OCI-LY1 (cell line): Measurements from ENCODE around the gene NFILZ.

ENCODE experiments used
- H2AFZ ChIP-seq: fragments of 200-600 bp; sonication (generic), shearing (Covaris generic); 2 replicates; pipeline ENCODE4 v1.6.0; 2014; ENCODE audit warnings: antibody characterized with exemption, mild to moderate bottlenecking, low read length
- H3F3A ChIP-seq: fragments of 200-600 bp; sonication (generic), shearing (Covaris generic); 2 replicates; pipeline ENCODE4 v1.6.0; 2014; ENCODE audit warnings: mild to moderate bottlenecking, antibody characterized with exemption, low read length, moderate library complexity; ENCODE audit not compliant: insufficient read depth
- H3K27ac ChIP-seq: fragments of 200-600 bp; sonication (generic); 2 replicates; pipeline ENCODE4 v1.5.1; 2014; ENCODE audit warnings: low read length, mixed run types, mild to moderate bottlenecking, low read depth; ENCODE audit not compliant: poor library complexity, severe bottlenecking
- H3K27me3 ChIP-seq: fragments of 200-600 bp; sonication (generic); 2 replicates; pipeline ENCODE4 v1.6.0; 2014; ENCODE audit warnings: antibody characterized with exemption, mild to moderate bottlenecking, low read length, moderate library complexity; ENCODE audit not compliant: insufficient read depth
- H3K36me3 ChIP-seq: fragments of 200-600 bp; sonication (generic); 2 replicates; pipeline ENCODE4 v1.6.1; 2014; ENCODE audit warnings: mild to moderate bottlenecking, antibody characterized with exemption, low read length, moderate library complexity, mixed read lengths; ENCODE audit not compliant: insufficient read depth
- H3K4me1 ChIP-seq: fragments of 200-600 bp; sonication (generic); 2 replicates; pipeline ENCODE4 v1.5.1; 2014; ENCODE audit warnings: mild to moderate bottlenecking, low read length, moderate library complexity; ENCODE audit not compliant: insufficient read depth, severe bottlenecking
- H3K4me2 ChIP-seq: fragments of 200-600 bp; sonication (generic), shearing (Covaris generic); 2 replicates; pipeline ENCODE4 v1.6.1; 2014; ENCODE audit warnings: low read length
- H3K4me3 ChIP-seq: fragments of 200-600 bp; sonication (generic); 2 replicates; pipeline ENCODE4 v1.5.1; 2014; ENCODE audit warnings: low read length, low read depth, mild to moderate bottlenecking, mixed read lengths; ENCODE audit not compliant: poor library complexity, severe bottlenecking
- H3K79me2 ChIP-seq: fragments of 200-600 bp; shearing (Covaris generic); 2 replicates; pipeline ENCODE4 v1.6.1; 2016; ENCODE audit warnings: mixed run types, low read length, mixed read lengths; ENCODE audit not compliant: insufficient read depth
- H3K9ac ChIP-seq: fragments of 200-600 bp; sonication (generic), shearing (Covaris generic); 2 replicates; pipeline ENCODE4 v1.6.1; 2014; ENCODE audit warnings: mild to moderate bottlenecking, low read length, mixed read lengths
- H3K9me2 ChIP-seq: fragments of 200-600 bp; sonication (generic), shearing (Covaris generic); 2 replicates; pipeline ENCODE4 v1.6.1; 2014; ENCODE audit warnings: low read depth, mild to moderate bottlenecking, low read length, mixed read lengths
- H3K9me3 ChIP-seq: fragments of 200-600 bp; shearing (Covaris generic); 2 replicates; pipeline ENCODE4 v1.6.1; 2014; ENCODE audit warnings: low read length, mixed read lengths
- H4K20me1 ChIP-seq: fragments of 200-600 bp; sonication (generic), shearing (Covaris generic); 2 replicates; pipeline ENCODE4 v1.6.0; 2016; ENCODE audit warnings: mild to moderate bottlenecking, low read length; ENCODE audit not compliant: insufficient read depth
- CTCF ChIP-seq: fragments of 200-600 bp; sonication (generic), shearing (Covaris generic); IDR thresholded peaks from 2 replicates; pipeline ENCODE4 v1.5.1; 2017; ENCODE audit warnings: mild to moderate bottlenecking, antibody characterized with exemption, low read length, moderate library complexity, mixed read lengths
- EZH2 ChIP-seq: fragments of 200-600 bp; sonication (generic), shearing (Covaris generic); IDR thresholded peaks from 2 replicates; pipeline ENCODE4 v1.8.0; 2017; ENCODE audit warnings: borderline replicate concordance, mixed run types, mild to moderate bottlenecking, antibody characterized with exemption, low read length, moderate library complexity, mixed read lengths

The NFILZ gene

GRCh38 chr19:8611391-8611876, 19.0 kb upstream of the NFILZ start:
- no peak overlapping the region for H3K27ac ChIP-seq
- no peak overlapping the region for H3K4me3 ChIP-seq
- H3K79me2 ChIP-seq = no peaks in the 10 kb centered on the region
- H3K27me3 ChIP-seq = 0 out of 2 replicates have a peak, but pooled peaks cover 6% of the 10 kb centered on the region
- no peaks in the 10 kb centered on the region for H3F3A ChIP-seq
- H3K36me3 ChIP-seq = no peaks in the 10 kb centered on the region
- H3K9me2 ChIP-seq = no peaks in the 10 kb centered on the region
- H3K9ac ChIP-seq = no peak overlapping the region
- TF ChIP-seq CTCF = no peak
- no peak for TF ChIP-seq EZH2
- no peak overlapping the region for H3K4me2 ChIP-seq
- no peaks in the 10 kb centered on the region for H4K20me1 ChIP-seq
- H3K4me1 ChIP-seq = no peaks in the 10 kb centered on the region
- H3K9me3 ChIP-seq = no peaks in the 10 kb centered on the region
- no peak overlapping the region for H2AFZ ChIP-seq

GRCh38 chr19:8611877-8612806, 18.3 kb upstream of the NFILZ start:
- no peak overlapping the region for H3K9ac ChIP-seq
- TF ChIP-seq CTCF (no peak), EZH2 (no peak)

GRCh38 chr19:8612807-8613171, 17.6 kb upstream of the NFILZ start:
- Histone ChIP-seq H3K9ac (no peak overlapping the region), H2AFZ (no peak overlapping the region), H3K36me3 (no peaks in the 10 kb centered on the region), H3K4me3 (no peak overlapping the region), H3K4me1 (no peaks in the 10 kb centered on the region), H3K79me2 (no peaks in the 10 kb centered on the region), H3K9me2 (no peaks in the 10 kb centered on the region), H3K9me3 (no peaks in the 10 kb centered on the region), H3F3A (no peaks in the 10 kb centered on the region), H3K27ac (no peak overlapping the region), H3K27me3 (0 out of 2 replicates have a peak, but pooled peaks cover 6% of the 10 kb centered on the region), H3K4me2 (no peak overlapping the region), H4K20me1 (no peaks in the 10 kb centered on the region)
- no peak for TF ChIP-seq CTCF
- TF ChIP-seq EZH2 = no peak

More at GRCh38 chr19:8611877-8612806, 18.3 kb upstream of the NFILZ start:
- no peaks in the 10 kb centered on the region for H3F3A ChIP-seq
- no peak overlapping the region for H3K4me2 ChIP-seq
- H3K4me1 ChIP-seq = no peaks in the 10 kb centered on the region
- no peaks in the 10 kb centered on the region for H3K36me3 ChIP-seq
- no peaks in the 10 kb centered on the region for H3K9me2 ChIP-seq
- no peak overlapping the region for H3K27ac ChIP-seq
- H3K79me2 ChIP-seq = no peaks in the 10 kb centered on the region
- H2AFZ ChIP-seq = no peak overlapping the region
- H3K9me3 ChIP-seq = no peaks in the 10 kb centered on the region
- 0 out of 2 replicates have a peak, but pooled peaks cover 6% of the 10 kb centered on the region for H3K27me3 ChIP-seq
- no peak overlapping the region for H3K4me3 ChIP-seq
- no peaks in the 10 kb centered on the region for H4K20me1 ChIP-seq
